ENCODE data around the gene TFF1.

GRCh38 chr21:42395905-42396651, 29.7 kb upstream of the TFF1 start, which contains the start of gene TMPRSS3:
- no peak for TF ChIP-seq CTCF (conservative IDR thresholded peaks at IDR 0.05 in 1 of 2, IDR thresholded peaks at IDR 0.05 in 1 of 2; ENCODE audit: extremely low read depth in 1 of 2, insufficient read depth in 1 of 2, low read depth in 1 of 2, low read length in 2 of 2)
- TF ChIP-seq EZH2 (IDR thresholded peaks at IDR 0.05; ENCODE audit: borderline replicate concordance, low read length), result no peak

All from mammary epithelial cell (primary cell).